Natural killer cell (primary cell): ENCODE results near the gene AVPR2. TPM values are rescaled to one million over a fixed set of nuclear protein-coding genes. Genes with fewer than 3 reads are reported as not detected.

Source experiments
- ATAC-seq, 3 donors: fragments of 150-1000 bp in 2 of 3; fragments of 200-7000 bp in 1 of 3; cut with Tn5 transposase; 1 replicate in 1 of 3; 2 replicates in 2 of 3; pipeline ENCODE4 v1.10.0; 2021; ENCODE audit warnings: mild to moderate bottlenecking in 2 of 3, moderate library complexity in 2 of 3
- DNase-seq, 2 donors: peaks; one replicate each; pipeline versions ENCODE4 v3.0.0 to v3.0.0-alpha.2; 2013 to 2021; ENCODE audit warnings: mixed read lengths in 1 of 2
- H3K27ac ChIP-seq: one replicate; pipeline ENCODE4 v1.5.1; 2013; ENCODE audit warnings: mild to moderate bottlenecking, low read length
- H3K27me3 ChIP-seq: one replicate; pipeline ENCODE4 v1.6.1; 2013; ENCODE audit warnings: low read length; ENCODE audit not compliant: control insufficient read depth, insufficient read depth
- H3K36me3 ChIP-seq: one replicate; pipeline ENCODE4 v1.6.1; 2013; ENCODE audit warnings: low read length; ENCODE audit not compliant: control insufficient read depth, insufficient read depth
- H3K4me1 ChIP-seq: one replicate; pipeline ENCODE4 v1.6.1; 2013; ENCODE audit warnings: low read length; ENCODE audit not compliant: control insufficient read depth, insufficient read depth
- H3K4me3 ChIP-seq: one replicate; pipeline ENCODE4 v1.5.1; 2013; ENCODE audit warnings: low read length
- H3K9me3 ChIP-seq: one replicate; pipeline ENCODE4 v1.6.1; 2013; ENCODE audit warnings: low read length; ENCODE audit not compliant: control insufficient read depth, insufficient read depth
- H3K27ac Mint-ChIP-seq, 2 donors: one replicate each; pipeline ENCODE4 v1.8.0; 2022; ENCODE audit warnings: mild to moderate bottlenecking in 2 of 2, mixed read lengths in 2 of 2, moderate library complexity in 1 of 2
- H3K27me3 Mint-ChIP-seq, 2 donors: one replicate each; pipeline ENCODE4 v1.8.0; 2022; ENCODE audit warnings: low read depth in 2 of 2, mixed read lengths in 2 of 2
- H3K36me3 Mint-ChIP-seq: one replicate; pipeline ENCODE4 v1.8.0; 2022; ENCODE audit warnings: mixed read lengths
- H3K4me1 Mint-ChIP-seq, 2 donors: one replicate each; pipeline ENCODE4 v1.8.0; 2022; ENCODE audit warnings: mixed read lengths in 2 of 2
- H3K4me3 Mint-ChIP-seq: one replicate; pipeline ENCODE4 v1.8.0; 2022; ENCODE audit warnings: mild to moderate bottlenecking, moderate library complexity, mixed read lengths
- H3K9me3 Mint-ChIP-seq, 2 donors: one replicate each; pipeline ENCODE4 v1.8.0; 2022; ENCODE audit warnings: mixed read lengths in 2 of 2
- CTCF ChIP-seq: fragments of 200-600 bp; IDR thresholded peaks from one replicate; pipeline ENCODE4 v1.8.0; 2022; ENCODE audit warnings: antibody characterized with exemption
- WGBS: methylation state at CpG from one replicate; pipeline ENCODE4 v1.1.7; 2013; ENCODE audit warnings: missing lambda C conversion rate; ENCODE audit not compliant: insufficient coverage; 5-methylcytosine and 5-hydroxymethylcytosine counted together
- intact Hi-C: fragments of 100-400 bp; cut with micrococcal nuclease; formaldehyde crosslinking; loops from one replicate; pipeline ENCODE4 v1.14.2; 2022
- total RNA-seq, 4 donors: library from RNA; stranded (reverse); fragments of 120-200 nt in 1 of 4; gene quantifications; one replicate each; pipeline versions ENCODE4 v1.2.3 to v1.2.4, GENCODE V29; 2013 to 2022

The AVPR2 gene
- total RNA-seq, 3 donors from 2014 or later (not counting 1 experiment from before 2014, with no cell fraction given) = not detected

- ATAC-seq (peak; percentile 74 to 86 (median 74)), DNase-seq (peak; percentile 43 to 88)
- peak overlapping the region; percentile 61 for H3K27ac ChIP-seq
- H3K4me3 Mint-ChIP-seq = peak overlapping the region; percentile 65
- intact Hi-C loops = loop anchor here (1.0 kb wide), 1 partner anchor 23 kb away; no protein-coding TSS in a partner anchor
- no peaks in the 10 kb centered on the region for H3K9me3 ChIP-seq
- H3K9me3 Mint-ChIP-seq = no peaks in the 10 kb centered on the region
- WGBS = 57% methylated on average over 11 of the region's 19 CpGs
- peaks cover 60% of the 10 kb centered on the region for H3K4me1 ChIP-seq
- no peaks in the 10 kb centered on the region for H3K27me3 Mint-ChIP-seq
- H3K27ac Mint-ChIP-seq = peak overlapping the region; percentile 73 to 93
- H3K36me3 Mint-ChIP-seq = no peaks in the 10 kb centered on the region
- H3K36me3 ChIP-seq = peaks cover 34% of the 10 kb centered on the region
- H3K4me3 ChIP-seq = no peak overlapping the region
- no peaks in the 10 kb centered on the region for H3K27me3 ChIP-seq
- peak; percentile 65 for TF ChIP-seq CTCF
- peaks cover 11 to 25% of the 10 kb centered on the region in 2 donors for H3K4me1 Mint-ChIP-seq
These were observed 42.7 kb downstream of the AVPR2 start for GRCh38 chrX:153947009-153947769.

- 58% methylated on average over 6 of the region's 10 CpGs for WGBS
- H3K4me3 ChIP-seq = no peak overlapping the region
- no peaks in the 10 kb centered on the region for H3K9me3 ChIP-seq
- H3K27me3 ChIP-seq = no peaks in the 10 kb centered on the region
- H3K36me3 Mint-ChIP-seq = no peaks in the 10 kb centered on the region
- ATAC-seq (no peak), DNase-seq (no peak)
- peaks cover 11 to 25% of the 10 kb centered on the region in 2 donors for H3K4me1 Mint-ChIP-seq
- TF ChIP-seq CTCF = no peak
- H3K27ac ChIP-seq = peak overlapping the region; percentile 61
- H3K36me3 ChIP-seq = peaks cover 42% of the 10 kb centered on the region
- no peaks in the 10 kb centered on the region for H3K27me3 Mint-ChIP-seq
- intact Hi-C loops = no loop called here
- H3K4me1 ChIP-seq = peaks cover 62% of the 10 kb centered on the region
- H3K4me3 Mint-ChIP-seq = peak overlapping the region; percentile 72
- no peaks in the 10 kb centered on the region for H3K9me3 Mint-ChIP-seq
- peak overlapping the region; percentile 87 to 93 for H3K27ac Mint-ChIP-seq
These were observed 43.6 kb downstream of the AVPR2 start for GRCh38 chrX:153948002-153948466.

- intact Hi-C loops = no loop called here
- H3K4me1 Mint-ChIP-seq = peaks cover 11 to 25% of the 10 kb centered on the region in 2 donors
- H3K27ac ChIP-seq = peak overlapping the region; percentile 61
- peak overlapping the region; percentile 72 for H3K4me3 Mint-ChIP-seq
- no peak for TF ChIP-seq CTCF
- no peaks in the 10 kb centered on the region for H3K9me3 ChIP-seq
- H3K36me3 ChIP-seq = peaks cover 50% of the 10 kb centered on the region
- ATAC-seq (peak in 2 of 3 donors; percentile 28 to 29), DNase-seq (peak in 1 of 2 donors; percentile 46)
- H3K27me3 Mint-ChIP-seq = no peaks in the 10 kb centered on the region
- H3K4me3 ChIP-seq = no peak overlapping the region
- H3K9me3 Mint-ChIP-seq = no peaks in the 10 kb centered on the region
- H3K36me3 Mint-ChIP-seq = no peaks in the 10 kb centered on the region
- peaks cover 62% of the 10 kb centered on the region for H3K4me1 ChIP-seq
- no peaks in the 10 kb centered on the region for H3K27me3 ChIP-seq
- peak overlapping the region; percentile 87 to 93 for H3K27ac Mint-ChIP-seq
- 41% methylated on average over 23 of the region's 30 CpGs for WGBS
These were observed 44.7 kb downstream of the AVPR2 start for GRCh38 chrX:153948847-153949805.
